A549 (cell line): ENCODE data around the gene SOX10.

Experiments
- ATOH8 ChIP-seq: fragments of 250-450 bp; sonication (Bioruptor Pico); IDR thresholded peaks from 2 replicates; pipeline ENCODE4 v1.5.0; 2020; ENCODE audit warnings: low read depth, mild to moderate bottlenecking, moderate library complexity
- CTCF ChIP-seq: fragments of >200 bp; sonication (Bioruptor Twin); formaldehyde crosslinking; IDR thresholded peaks from 3 replicates; pipeline ENCODE4 v1.5.1; 2016
- EHMT2 ChIP-seq: fragments of 200-600 bp; sonication (generic); IDR thresholded peaks from 2 replicates; pipeline ENCODE4 v1.6.1; 2016; ENCODE audit warnings: antibody characterized with exemption, low read depth, mild to moderate bottlenecking, moderate library complexity
- EP300 ChIP-seq, 2 experiments: fragments of >200 bp; sonication (Bioruptor Twin); formaldehyde crosslinking; IDR thresholded peaks; 2 replicates in 1 of 2; 3 replicates in 1 of 2; pipeline ENCODE4 v1.6.1; 2016 to 2017
- ESRRA ChIP-seq: fragments of 150-350 bp; IDR thresholded peaks from 2 replicates; pipeline ENCODE4 v1.6.1; 2014; ENCODE audit warnings: mild to moderate bottlenecking, low read length, borderline replicate concordance
- NPAS2 ChIP-seq: fragments of 250-450 bp; sonication (Bioruptor Pico); IDR thresholded peaks from 2 replicates; pipeline ENCODE4 v1.8.0; 2022; ENCODE audit warnings: mild to moderate bottlenecking, moderate library complexity, borderline replicate concordance
- RFX5 ChIP-seq: fragments of 450-650 bp; IDR thresholded peaks from 2 replicates; pipeline ENCODE4 v1.7.1; 2014; ENCODE audit warnings: antibody characterized with exemption, mild to moderate bottlenecking, moderate library complexity
- SMC3 ChIP-seq: fragments of >200 bp; sonication (Bioruptor Twin); formaldehyde crosslinking; IDR thresholded peaks from 3 replicates; pipeline ENCODE4 v1.6.1; 2018; ENCODE audit warnings: inconsistent platforms
- USF2 ChIP-seq: fragments of 450-650 bp; IDR thresholded peaks from 2 replicates; pipeline ENCODE4 v1.6.1; 2014; ENCODE audit warnings: antibody characterized with exemption
- ZFP36 ChIP-seq: fragments of 450-650 bp; IDR thresholded peaks from 2 replicates; pipeline ENCODE4 v1.6.1; 2014; ENCODE audit warnings: borderline replicate concordance; ENCODE audit not compliant: partially characterized antibody

- TF ChIP-seq CTCF (no peak), ESRRA (no peak), ZFP36 (no peak), NPAS2 (CRISPR knock-in tag) (no peak), EP300 (IDR thresholded peaks at IDR 0.05) (no peak), SMC3 (no peak), EHMT2 (no peak), RFX5 (no peak), USF2 (no peak), ATOH8 (CRISPR knock-in tag) (no peak)
Observed at GRCh38 chr22:37982938-37983859, 1.2 kb downstream of the SOX10 start.
